Measurements from ENCODE around the gene SEMA3A.

- TF ChIP-seq CTCF (IDR thresholded peaks at IDR 0.05; ENCODE audit: poor library complexity, severe bottlenecking) (no peak), EP300 (conservative IDR thresholded peaks at IDR 0.05; ENCODE audit: poor library complexity, severe bottlenecking) (no peak), RAD21 (conservative IDR thresholded peaks at IDR 0.05) (no peak), REST (IDR thresholded peaks at IDR 0.05; ENCODE audit: borderline replicate concordance) (no peak), EZH2 (IDR thresholded peaks at IDR 0.05; ENCODE audit: borderline replicate concordance, insufficient read depth, low read length, poor library complexity, severe bottlenecking) (no peak)
Observed at GRCh38 chr7:84210301-84210700, 15.7 kb upstream of the SEMA3A start.

Data from neural cell (in vitro differentiated cells).